Glomerular endothelial cell (primary cell): Measurements from ENCODE around the gene RHEX. TPM values are rescaled to one million over a fixed set of nuclear protein-coding genes. Genes with fewer than 3 reads are reported as not detected.
A peak's percentile ranks its signal among the peaks of the same experiment; 100 is the strongest.

Experiments used
- DNase-seq: peaks from one replicate; pipeline ENCODE4 v3.0.0-alpha.2; 2011; ENCODE audit warnings: low read depth, low spot score; ENCODE audit errors: extremely low read depth
- total RNA-seq: library from RNA; depleted of rRNA; stranded (reverse); fragments of >200 nt; gene quantifications from 2 replicates; pipeline ENCODE4 v1.2.3, GENCODE V29; 2015

RHEX gene
- total RNA-seq, 1 donor from 2014 or later, result not detected

DNA sequence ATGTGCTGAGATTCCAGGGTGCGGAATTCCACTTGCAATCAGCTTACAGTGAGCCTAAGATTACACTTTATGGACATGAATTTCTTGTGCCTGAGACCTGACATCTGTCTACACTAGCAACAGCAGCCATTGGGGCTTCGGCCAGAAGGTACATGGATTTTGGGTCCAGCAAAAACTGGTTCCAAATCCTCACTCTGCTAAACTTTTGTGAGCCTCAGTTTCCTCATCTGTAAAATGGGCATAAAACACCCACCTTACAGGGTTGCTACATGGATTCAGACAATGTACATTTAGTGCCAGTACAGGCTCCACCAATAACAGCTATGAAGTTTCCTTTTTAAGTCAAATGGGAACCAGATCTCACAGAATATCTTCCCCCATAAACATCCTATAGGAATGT is 30.8 kb downstream of the RHEX start:
- no peak for DNase-seq

DNA sequence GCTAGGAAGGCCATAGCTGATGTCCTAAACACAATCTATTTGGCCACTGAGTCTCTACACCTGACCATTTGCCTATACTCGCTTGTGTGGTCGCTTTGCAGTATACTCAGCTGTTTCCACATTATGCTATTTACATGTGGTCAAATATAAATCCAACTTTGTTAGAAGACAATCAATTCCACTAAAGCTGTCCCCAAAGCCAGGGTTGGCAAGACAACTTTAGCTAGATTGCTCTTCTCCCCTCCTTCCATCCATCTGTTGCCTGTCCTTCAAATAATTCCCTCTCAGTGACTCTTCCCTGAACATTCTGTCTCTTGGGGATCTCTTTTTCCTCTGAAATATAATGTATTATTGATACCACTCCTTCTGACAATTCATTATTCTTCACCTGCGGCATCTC is 34.1 kb downstream of the RHEX start:
- DNase-seq, result no peak

DNA sequence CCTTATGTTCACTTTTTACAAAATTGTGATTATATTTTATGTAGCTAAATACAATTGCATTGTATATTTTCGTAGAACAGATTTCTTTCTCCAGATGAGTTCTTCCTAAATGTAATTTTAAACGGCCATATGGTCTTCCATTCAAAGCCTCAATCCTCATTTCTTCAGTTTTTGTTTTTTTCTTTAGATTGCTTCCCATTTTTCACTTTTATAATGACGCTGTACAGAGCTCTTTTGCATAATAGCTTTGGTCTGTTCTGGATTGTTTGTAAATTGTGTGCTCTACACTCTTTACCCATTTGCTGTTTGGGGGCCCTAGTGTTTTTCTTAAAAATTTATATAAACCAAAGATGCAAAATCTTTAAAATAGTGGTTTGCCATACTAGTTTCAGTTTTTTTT is 36.4 kb downstream of the RHEX start:
- DNase-seq, result no peak

DNA sequence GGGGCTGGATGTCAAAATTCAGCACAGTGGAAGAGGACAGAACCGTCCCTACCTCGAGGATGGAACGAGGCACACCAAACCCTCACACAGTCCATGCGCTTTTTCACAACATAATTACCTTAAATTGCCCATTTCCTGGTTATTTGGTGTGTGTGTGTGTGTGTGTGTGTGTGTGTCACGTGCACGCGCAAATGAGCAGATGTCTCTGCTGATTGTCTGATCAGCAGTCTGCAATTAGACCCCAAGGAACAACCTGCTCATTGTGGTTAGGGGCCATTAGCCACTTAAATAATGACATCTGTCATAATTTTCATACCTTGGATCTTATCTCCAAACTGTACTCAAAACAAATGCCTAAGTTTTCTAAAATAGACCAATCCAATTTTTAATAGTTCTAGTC is 41.1 kb downstream of the RHEX start:
- no peak for DNase-seq

DNA sequence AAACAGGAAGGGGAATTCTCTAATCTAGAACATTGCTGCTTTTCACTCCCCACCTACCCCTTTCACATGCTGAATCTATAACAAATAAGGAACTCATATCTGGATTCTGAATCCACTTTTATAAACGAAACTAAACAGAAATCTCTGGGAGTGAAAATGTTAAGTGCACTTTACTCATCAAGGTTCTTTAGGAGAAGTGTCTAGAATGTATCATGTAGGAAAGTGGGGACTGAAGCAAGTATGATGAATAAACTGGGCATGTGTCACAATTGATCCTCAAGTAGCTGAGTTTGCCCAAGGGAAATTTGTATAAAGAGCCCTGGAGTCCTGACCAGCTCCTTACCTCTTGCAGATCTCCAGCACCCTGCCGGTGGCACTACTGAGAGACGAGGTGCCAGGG is 44.4 kb downstream of the RHEX start:
- no peak for DNase-seq

DNA sequence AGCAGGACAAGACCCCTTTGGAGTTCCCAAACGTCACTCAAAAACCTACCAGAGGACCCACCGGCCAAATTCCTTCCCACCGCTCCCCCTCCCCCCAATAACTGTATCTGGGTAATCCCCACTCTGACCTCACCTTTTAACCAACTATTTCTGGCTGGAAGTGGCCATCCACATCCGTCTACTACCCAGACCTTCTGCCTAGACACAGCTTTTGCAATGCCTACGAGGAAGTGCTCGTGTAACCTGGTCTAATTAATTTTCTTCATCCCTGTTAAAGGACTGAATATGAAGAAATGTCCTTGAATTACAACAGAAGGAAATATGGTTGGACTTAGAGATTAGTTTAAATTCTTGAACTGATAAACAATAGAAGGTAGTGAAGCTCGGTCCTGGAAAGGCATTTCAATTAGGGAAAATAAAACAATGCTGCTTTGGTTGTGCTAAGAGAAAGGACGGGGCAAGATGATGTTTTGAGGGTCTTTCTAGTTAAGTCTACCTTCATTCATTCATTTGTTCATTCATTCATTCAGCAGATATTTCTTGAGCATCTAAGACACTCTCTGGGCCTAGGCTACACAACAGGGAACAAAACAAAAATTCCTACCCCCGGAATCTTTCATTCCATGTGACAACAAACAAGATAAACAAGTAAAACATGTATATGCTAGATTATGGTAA is 45.4 kb downstream of the RHEX start:
- no peak for DNase-seq

DNA sequence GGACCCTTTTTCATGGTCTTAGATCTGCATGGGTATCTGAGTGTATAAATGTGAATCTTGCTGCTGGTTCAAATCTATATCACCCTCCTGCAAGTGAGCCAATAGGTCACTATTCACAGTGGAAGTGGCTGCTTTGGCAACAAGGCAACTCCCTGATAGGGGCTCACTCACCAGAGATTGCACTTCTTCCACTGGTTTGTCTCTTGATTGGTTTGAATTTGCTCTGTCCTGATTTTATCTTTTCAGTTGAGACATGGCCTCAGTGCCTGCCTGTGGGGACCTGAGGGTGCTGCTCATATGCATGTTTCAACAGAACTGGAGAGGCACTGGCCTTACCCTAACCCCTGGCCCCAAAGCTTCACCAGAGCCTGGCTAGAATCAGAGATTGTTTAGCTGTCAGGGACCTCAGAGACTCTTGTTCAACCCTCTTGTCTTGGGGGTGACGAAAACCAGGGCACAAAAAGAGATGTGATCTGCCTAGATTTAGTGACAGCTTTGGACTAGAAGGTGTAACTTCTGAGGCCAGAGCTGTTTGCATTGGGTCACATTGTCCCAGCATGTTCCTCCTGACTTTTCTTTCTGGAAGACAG is 47.3 kb downstream of the RHEX start:
- DNase-seq, result no peak

DNA sequence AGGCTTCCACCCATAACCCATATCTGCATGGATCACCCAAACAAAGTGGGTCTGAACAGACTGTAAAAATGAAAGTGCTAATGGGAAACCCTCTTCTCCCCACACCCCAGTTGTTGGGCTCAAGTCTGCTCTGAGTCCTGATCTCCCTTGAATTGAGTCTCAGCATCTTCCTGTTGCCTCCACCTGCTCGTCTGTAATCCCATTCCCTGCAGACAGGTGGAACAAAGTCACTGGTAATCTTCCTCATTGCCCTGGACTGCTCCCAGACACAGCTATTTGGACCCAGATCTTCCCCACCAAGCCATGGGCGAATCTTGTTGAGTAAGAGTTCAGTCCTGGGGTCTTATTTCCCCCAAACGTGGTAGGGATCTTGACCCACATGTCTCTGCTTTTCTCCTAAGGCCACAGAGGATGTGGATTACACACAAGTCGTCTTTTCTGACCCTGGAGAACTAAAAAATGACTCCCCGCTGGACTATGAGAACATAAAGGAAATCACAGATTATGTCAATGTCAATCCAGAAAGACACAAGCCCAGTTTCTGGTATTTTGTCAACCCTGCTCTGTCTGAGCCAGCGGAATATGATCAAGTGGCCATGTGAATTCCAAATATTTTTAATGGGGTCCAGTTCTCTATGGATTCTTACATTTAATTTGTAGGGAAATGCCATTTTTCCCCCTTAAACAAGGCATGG is 48.5 kb downstream of the RHEX start:
- DNase-seq, result no peak

DNA sequence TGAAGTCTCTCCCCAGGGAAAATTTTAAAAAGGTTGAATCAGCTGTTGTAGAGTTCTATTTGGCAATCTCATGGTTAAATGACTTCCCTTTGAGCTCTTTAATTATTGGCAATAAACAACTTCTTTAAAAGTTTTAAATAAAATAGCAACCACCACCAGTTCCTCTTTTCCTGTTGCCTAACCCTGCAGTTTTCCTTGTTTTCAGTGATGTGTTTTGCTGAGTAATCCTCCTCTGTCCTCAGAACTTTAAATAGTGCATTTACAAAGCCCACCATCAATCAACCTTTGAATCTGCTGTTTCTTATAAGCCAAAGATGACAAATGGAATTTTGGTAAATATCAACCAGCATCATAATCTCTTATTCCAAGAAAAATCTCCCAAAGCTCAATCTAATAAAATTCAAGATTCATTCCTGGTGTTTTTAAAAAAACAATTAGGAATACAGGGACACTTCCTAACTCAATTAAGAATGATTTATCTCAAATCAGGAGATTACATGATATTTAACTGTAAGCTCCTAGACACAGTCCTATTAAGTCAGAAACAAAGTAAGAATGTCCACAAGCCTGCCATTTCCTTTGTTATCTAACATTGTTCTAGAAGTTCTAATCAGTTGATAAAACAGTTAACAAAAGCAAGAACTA is 49.4 kb downstream of the RHEX start:
- no peak for DNase-seq

DNA sequence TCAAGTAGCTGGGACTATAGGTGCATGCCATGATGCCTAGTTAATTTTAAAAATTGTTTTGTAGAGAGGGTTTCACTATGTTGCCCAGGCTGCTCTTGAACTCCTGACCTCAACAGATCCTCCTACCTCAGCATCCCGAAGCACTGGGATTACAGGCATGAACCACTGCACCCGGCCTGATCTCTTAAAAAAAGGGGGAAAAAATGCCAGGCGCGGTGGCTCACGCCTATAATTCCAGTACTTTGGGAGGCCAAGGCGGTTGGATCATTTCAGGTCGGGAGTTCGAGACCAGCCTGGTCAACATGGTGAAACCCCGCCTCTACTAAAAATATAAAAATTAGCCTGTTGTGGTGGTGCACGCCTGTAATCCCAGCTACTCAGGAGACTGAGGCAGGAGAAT is 51.0 kb downstream of the RHEX start:
- no peak for DNase-seq

DNA sequence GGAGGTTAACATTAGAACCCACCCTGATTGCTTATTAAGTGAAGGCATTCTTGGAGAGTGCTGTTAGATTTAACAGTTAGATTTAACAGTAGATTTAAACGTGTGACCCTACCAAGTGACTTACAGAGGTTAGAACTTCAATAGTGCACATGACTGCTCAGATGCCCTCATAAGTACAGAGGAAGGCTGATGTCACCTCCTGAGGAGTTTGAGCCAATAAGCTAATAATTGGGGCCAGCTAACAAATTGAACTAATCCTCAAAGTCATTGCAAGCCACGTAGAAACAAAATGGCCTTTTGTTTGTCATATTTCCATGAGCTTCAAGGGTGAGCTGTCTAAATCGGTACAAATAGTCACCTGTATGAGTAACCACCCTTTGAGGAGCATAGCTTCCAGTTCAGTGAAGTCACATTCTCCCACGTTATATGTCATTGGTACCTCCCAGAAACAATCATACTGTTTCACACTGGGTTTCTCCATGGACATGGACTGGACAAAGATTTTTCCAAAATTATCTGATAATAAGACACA is 52.6 kb downstream of the RHEX start:
- DNase-seq, result no peak

DNA sequence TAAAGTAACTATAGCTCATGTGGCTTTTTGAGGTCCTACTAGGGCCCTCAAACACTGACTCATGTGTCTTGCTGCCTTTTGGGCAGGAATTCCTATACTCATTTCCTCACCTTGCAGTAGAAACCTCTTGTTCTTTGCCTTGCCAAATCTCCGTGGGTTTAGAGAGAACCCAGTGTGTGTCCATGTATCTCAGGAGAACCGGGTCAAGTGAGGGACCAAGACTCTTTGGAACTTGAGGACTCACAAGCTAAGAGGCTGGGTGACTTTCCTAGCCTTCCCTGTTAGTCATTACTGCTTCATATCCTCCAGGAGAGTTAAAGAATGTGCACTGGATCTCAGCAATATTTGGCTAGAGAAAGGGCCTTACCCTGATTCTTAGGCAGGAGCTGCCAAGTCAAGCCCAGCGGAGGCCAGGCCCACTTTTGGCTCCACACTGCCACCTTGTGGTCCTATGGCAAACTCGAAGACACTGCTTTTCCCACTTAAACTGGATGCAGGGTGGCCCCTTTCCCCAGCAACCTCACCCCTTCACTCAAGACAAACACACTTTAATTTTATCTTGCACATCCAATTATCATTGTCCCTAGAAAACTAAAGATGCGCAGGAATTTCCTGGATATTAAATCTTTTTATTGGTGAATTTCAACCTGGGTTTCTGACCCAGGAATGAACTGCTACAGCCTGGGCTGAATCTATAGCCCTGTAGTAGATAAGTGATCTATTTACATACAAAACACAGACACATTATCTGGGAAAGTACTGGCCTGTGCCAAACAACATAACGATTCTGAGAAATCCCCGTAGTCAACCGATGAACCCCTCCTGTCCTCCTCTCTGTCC is 53.6 kb downstream of the RHEX start:
- peak; percentile 44 for DNase-seq

DNA sequence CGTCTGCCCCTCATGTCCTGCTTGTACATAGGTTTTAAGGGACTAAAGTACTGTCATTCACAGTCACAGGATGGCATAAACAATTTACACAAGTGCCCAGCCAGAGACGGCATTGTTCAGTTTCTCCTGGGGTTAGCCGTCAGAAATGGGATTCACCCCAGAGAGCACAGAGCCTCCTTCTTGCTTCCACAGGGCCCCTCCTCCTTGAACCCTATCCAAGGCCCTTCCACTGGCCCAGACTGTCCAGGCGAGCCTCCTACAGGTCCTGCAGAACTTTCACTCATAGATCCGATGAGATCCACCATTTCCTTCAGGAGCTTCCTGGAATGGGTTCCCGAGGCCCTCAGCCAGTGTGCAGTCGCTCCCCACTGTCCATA is 54.2 kb downstream of the RHEX start:
- no peak for DNase-seq

DNA sequence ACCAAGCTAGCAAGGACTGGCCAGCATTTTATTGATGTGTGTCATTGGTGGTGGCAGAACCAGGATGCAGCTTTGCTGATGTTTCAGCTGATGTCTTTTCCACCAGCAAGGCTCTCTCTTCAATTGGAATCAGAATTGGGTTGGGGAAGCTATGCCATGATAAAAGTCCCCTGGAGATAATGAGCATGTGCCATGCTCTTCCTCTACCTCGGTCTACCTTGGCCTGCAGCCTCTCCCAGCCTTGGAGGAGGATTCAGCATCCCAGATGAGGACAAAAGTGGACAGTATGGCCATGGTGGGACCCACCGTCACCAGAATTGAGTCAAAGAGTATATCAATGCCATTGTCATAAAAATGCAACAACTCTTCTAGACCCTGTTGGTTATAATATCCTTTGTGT is 55.7 kb downstream of the RHEX start:
- DNase-seq, result no peak

DNA sequence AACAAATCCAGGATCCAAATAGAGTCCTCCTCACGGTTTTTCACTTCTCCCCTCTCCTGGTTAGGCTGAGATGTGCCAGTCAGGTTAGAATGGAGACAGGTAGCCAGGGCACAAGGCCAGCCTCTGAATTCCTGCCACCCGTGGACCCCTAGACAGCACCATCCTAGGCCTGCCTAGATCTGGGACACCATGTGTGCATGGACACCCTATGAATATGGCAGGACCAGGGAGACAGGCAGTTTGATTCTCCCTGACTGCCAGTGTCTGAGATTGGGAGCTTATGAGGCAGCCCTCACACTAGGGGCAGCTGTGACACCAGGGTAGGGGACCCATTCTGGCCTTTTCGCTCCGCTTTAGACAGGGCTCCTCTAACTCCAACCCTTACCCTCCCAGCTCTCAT is 56.7 kb downstream of the RHEX start:
- no peak for DNase-seq

DNA sequence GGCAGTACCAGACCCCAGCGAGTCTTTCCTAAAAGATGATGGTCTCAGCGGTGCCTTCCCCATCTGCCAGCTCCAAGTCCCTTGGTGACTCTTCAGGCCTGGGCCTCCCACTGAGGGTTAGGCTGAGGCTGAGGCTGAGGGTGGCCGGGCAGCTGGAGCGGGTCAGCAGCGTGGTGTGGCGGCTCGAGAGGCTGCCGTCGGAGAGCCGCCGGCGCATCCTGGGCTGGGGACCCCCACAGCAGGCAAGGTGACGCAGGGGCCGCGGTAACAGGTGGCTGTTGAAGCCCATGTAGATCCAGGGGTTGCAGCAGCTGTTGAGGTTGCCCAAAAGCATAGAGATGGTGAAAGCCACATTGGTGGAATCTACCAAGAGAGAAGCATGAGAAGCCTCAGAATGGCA is 57.2 kb downstream of the RHEX start:
- DNase-seq, result no peak

DNA sequence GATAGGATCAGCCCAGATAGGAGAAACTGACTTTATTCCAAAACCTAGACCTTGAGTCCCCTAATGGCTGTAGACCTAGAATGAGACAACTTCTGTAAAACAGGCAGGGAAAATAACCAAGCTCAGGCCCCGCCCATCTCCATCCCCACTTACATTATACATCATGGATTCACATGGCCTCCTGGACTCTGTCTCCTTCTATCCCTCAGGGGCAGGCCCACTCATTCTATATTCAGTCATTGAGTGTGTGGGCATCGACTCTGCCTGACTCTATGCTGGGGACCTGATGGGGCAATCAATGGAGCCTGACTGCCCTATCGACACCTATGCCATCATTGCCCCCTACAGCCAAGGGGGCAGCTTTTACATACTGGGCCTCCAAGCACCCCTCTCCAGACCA is 57.8 kb downstream of the RHEX start:
- no peak for DNase-seq

DNA sequence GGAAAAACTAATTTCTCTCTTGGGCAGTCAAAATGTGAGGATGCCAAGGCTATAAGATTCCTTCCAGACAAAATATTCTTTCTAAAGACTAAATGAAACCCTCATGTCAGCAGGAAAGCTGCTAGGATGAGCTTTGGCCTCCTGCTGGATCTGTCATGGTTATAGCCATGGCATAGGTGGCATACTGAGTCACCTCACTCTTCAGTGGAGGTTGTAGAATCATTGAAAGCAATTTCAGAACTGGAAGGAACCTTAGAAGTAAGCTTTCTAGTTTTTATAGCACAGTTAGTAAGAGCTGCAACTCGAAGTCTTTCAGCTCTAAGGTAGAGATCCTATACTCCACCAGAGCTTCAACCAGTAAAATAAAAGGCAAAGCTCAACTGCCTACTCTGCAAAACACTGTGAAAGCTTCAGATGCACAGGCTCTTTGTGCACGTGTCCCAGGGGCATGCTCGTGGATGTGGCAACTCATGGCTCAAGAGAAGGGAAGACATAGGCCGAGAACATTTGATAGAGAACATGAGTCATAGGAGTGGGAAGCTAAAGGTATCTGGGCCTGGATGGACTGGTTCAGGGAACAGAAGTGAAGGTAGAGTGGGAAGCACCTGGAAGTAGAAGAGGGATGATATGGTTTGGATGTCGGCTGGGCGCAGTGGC is 58.4 kb downstream of the RHEX start:
- DNase-seq, result no peak

DNA sequence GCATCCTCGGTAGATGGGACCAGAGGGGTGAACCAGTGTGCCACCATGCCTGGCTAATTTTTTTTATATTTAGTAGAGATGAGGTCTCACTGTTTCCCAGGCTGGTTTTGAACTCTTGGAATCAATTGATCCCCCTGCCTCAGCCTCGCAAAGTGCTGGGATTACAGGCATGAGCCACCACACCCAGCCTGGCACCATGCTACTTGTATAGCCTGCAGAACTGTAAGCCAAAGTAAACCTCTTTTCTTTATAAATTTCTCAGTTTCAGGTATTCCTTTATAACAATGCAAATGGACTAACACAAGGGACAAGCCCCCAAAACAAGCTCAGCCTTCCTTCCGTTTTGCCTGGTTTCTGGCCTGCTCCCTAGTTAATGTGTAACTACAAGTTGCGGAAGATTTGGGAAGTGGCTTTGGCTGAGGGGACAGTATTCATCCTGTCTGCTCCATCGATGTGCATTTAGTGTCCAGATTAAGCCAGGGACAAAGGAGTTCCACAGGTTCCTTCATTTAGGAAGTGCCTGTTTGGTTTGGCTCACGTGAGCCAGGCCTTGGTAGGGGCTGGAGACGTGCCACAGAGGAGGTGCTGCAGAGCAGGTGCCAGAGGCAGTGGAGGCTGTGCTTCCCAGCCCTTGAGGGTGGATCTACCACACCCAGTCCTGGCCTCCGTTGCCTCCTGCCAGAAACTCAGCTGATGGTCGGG is 59.8 kb downstream of the RHEX start:
- no peak for DNase-seq
